Fibroblast of lung (primary cell): ENCODE results near the gene JPH2.

Experiments
- CTCF ChIP-seq, 2 donors: IDR thresholded peaks in 1 of 2; conservative IDR thresholded peaks in 1 of 2; 1 replicate in 1 of 2; 2 replicates in 1 of 2; pipeline ENCODE4 v1.5.1; 2011 to 2012; ENCODE audit warnings: low read length in 2 of 2, control low read depth in 1 of 2, inconsistent platforms in 1 of 2, low read depth in 1 of 2, mild to moderate bottlenecking in 1 of 2
- EZH2 ChIP-seq: IDR thresholded peaks from 2 replicates; pipeline ENCODE4 v1.5.1; 2012; ENCODE audit warnings: low read length, control low read depth, mild to moderate bottlenecking; ENCODE audit errors: missing control alignments

- TF ChIP-seq CTCF (conservative IDR thresholded peaks at IDR 0.05 in 1 of 2, IDR thresholded peaks at IDR 0.05 in 1 of 2; ENCODE audit: low read depth in 1 of 2, low read length in 2 of 2) (no peak), EZH2 (no peak)
Observed at GRCh38 chr20:44102582-44102981, 84.4 kb downstream of the JPH2 start.
